Lung (tissue), 12 donors: Measurements from ENCODE around the gene PNMA8B. TPM values are rescaled to one million over a fixed set of nuclear protein-coding genes. Genes with fewer than 3 reads are reported as not detected.

Experiments
- ATAC-seq: fragments of 200-7000 bp; cut with Tn5 transposase; one replicate; pipeline ENCODE4 v1.9.1; 2020; ENCODE audit warnings: moderate number of reproducible peaks; ENCODE audit not compliant: insufficient read depth, low FRiP score
- DNase-seq, 3 donors: peaks; one replicate each; pipeline ENCODE4 v3.0.0-alpha.2; 2013 to 2017
- H3K27ac ChIP-seq, 2 donors: one replicate each; pipeline ENCODE4 v1.5.1; 2013; ENCODE audit warnings: mild to moderate bottlenecking in 2 of 2, moderate library complexity in 2 of 2, control low read depth in 1 of 2, inconsistent platforms in 1 of 2, low read depth in 1 of 2, low read length in 1 of 2
- H3K27me3 ChIP-seq, 3 donors: one replicate each; pipeline ENCODE4 v1.5.1; 2013; ENCODE audit warnings: low read length in 2 of 3; ENCODE audit not compliant: control insufficient read depth in 3 of 3, insufficient read depth in 3 of 3
- H3K36me3 ChIP-seq, 4 donors: one replicate each; pipeline ENCODE4 v1.5.1; 2013; ENCODE audit warnings: low read length in 4 of 4, mild to moderate bottlenecking in 1 of 4, moderate library complexity in 1 of 4; ENCODE audit not compliant: control insufficient read depth in 4 of 4, insufficient read depth in 4 of 4
- H3K4me1 ChIP-seq, 5 donors: one replicate each; pipeline ENCODE4 v1.5.1; 2013; ENCODE audit warnings: low read length in 5 of 5, mild to moderate bottlenecking in 2 of 5, moderate library complexity in 1 of 5; ENCODE audit not compliant: control insufficient read depth in 5 of 5, insufficient read depth in 5 of 5
- H3K4me3 ChIP-seq: one replicate; pipeline ENCODE4 v1.5.1; 2013; ENCODE audit warnings: mild to moderate bottlenecking, control low read depth, moderate library complexity
- H3K9ac ChIP-seq, 2 donors: one replicate each; pipeline ENCODE4 v1.5.1; 2013; ENCODE audit warnings: low read length in 2 of 2, control low read depth in 1 of 2; ENCODE audit not compliant: insufficient read depth in 1 of 2
- H3K9me3 ChIP-seq, 4 donors: one replicate each; pipeline ENCODE4 v1.5.1; 2013; ENCODE audit warnings: low read length in 3 of 4, mild to moderate bottlenecking in 1 of 4, moderate library complexity in 1 of 4; ENCODE audit not compliant: control insufficient read depth in 4 of 4, insufficient read depth in 3 of 4
- CTCF ChIP-seq: IDR thresholded peaks from 2 replicates; pipeline ENCODE4 v1.5.1; 2012; ENCODE audit warnings: mild to moderate bottlenecking; ENCODE audit errors: control extremely low read depth, extremely low read depth
- WGBS, 2 donors: extraction: QIAGEN DNeasy Blood & Tissue Kit; methylation state at CpG; one replicate each; pipeline ENCODE4 v1.1.7; 2013; 5-methylcytosine and 5-hydroxymethylcytosine counted together
- polyA plus RNA-seq, 2 donors: library from polyadenylated mRNA; stranded (reverse); fragments of 200-250 nt; gene quantifications; one replicate each; pipeline ENCODE4 v1.2.1, GENCODE V29; 2013
- total RNA-seq, 2 donors: library from RNA; depleted of rRNA in 1 of 2; stranded (reverse); fragments of >200 nt in 1 of 2; gene quantifications; one replicate each; pipeline ENCODE4 v1.2.1, GENCODE V29; 2014 to 2021
- donor health status: control.
- donor health status: control.
- donor health status: Bipolar disorder and iron deficiency.
- donor health status: healthy.
- donor health status: DM: yes; HTN: yes; CAD: no.

PNMA8B gene
- total and polyA plus RNA-seq, 4 donors, result 0.48 to 4.1 (median 1.2) TPM

GRCh38 chr19:46442808-46443450 lies 52.7 kb downstream of the PNMA8B start:
- Histone ChIP-seq H3K4me3 (no peak overlapping the region), H3K27ac (no peak overlapping the region), H3K9ac (no peak overlapping the region), H3K9me3 (no peaks in the 10 kb centered on the region), H3K36me3 (no peaks in the 10 kb centered on the region), H3K4me1 (peaks cover 3 to 20% (median 5%) of the 10 kb centered on the region in 5 donors), H3K27me3 (no peaks in the 10 kb centered on the region)
- ATAC-seq (no peak), DNase-seq (peak; percentile 42 to 56 (median 55))
- WGBS, 2 donors, result 53 to 63% methylated on average over 8 of the region's 8 CpGs
- TF ChIP-seq CTCF, result no peak

DNA sequence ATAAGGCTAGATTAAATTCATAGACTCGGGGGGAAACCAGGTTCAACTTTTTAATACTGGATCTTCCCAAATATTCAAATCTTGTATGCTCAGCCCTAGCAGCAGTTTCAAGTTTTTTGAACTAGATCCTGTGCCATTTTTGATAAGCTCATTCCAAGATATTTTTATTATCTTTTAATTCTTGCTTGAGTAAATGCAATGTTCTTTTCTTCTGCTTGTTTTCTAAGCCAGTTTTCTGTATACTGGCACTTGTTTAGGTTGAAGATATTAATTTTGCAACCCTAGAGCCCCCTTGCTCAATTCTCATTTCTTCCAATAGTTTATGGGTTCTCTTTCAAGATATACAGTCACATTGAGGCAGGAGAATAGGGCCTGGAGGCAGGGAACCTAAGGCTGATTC lies 53.8 kb downstream of the PNMA8B start:
- DNase-seq, result peak in 2 of 3 donors; percentile 93 to 95
- H3K4me3 ChIP-seq, result no peak overlapping the region
- H3K36me3 ChIP-seq, result no peaks in the 10 kb centered on the region
- no peak for TF ChIP-seq CTCF
- H3K4me1 ChIP-seq, result peaks cover 3 to 17% (median 5%) of the 10 kb centered on the region in 5 donors
- no peak for ATAC-seq
- WGBS, 2 donors, result 54 to 61% methylated on average over 1 of the region's 1 CpG
- no peak overlapping the region for H3K27ac ChIP-seq
- H3K9ac ChIP-seq, result no peak overlapping the region
- no peaks in the 10 kb centered on the region for H3K9me3 ChIP-seq
- no peaks in the 10 kb centered on the region for H3K27me3 ChIP-seq

Other genes starting within 250 kb of the PNMA8B start
- gene HIF3A, start 198.8 kb downstream of the PNMA8B start, total RNA-seq, result 100 to 1,000 TPM in 1 of 2 donors, 10 to 100 TPM in 1; 85.5 to 315 TPM
- 10 to 100 TPM; 24.1 to 41.3 TPM for gene HIF3A, start 198.8 kb downstream of the PNMA8B start, polyA plus RNA-seq
- 10 to 100 TPM; 52.9 to 69.8 TPM for gene PPP5C, start 148.8 kb downstream of the PNMA8B start, total RNA-seq
- 10 to 100 TPM; 48.5 to 56.4 TPM for gene PPP5C, start 148.8 kb downstream of the PNMA8B start, polyA plus RNA-seq
- gene CCDC8, start 82.3 kb downstream of the PNMA8B start, total RNA-seq, result 10 to 100 TPM; 19.7 to 45.7 TPM
- gene CCDC8, start 82.3 kb downstream of the PNMA8B start, polyA plus RNA-seq, result 1 to 10 TPM; 3.9 to 6.2 TPM
- gene PNMA8C, start 66.9 kb downstream of the PNMA8B start, total RNA-seq, result 1 to 10 TPM in 1 of 2 donors, under 1 TPM in 1; 0.77 to 1.2 TPM
- under 1 TPM; 0.04 to 0.17 TPM for gene PNMA8C, start 66.9 kb downstream of the PNMA8B start, polyA plus RNA-seq
- gene PNMA8A, start 24.3 kb downstream of the PNMA8B start, total RNA-seq, result 10 to 100 TPM in 1 of 2 donors, 1 to 10 TPM in 1; 8.4 to 13.1 TPM
- gene PNMA8A, start 24.3 kb downstream of the PNMA8B start, polyA plus RNA-seq, result 1 to 10 TPM in 1 of 2 donors, under 1 TPM in 1; 0.37 to 2.3 TPM
- 100 to 1,000 TPM; 126 to 180 TPM for gene CALM3, start 105.5 kb upstream of the PNMA8B start, total RNA-seq
- 100 to 1,000 TPM; 144 to 202 TPM for gene CALM3, start 105.5 kb upstream of the PNMA8B start, polyA plus RNA-seq
- 10 to 100 TPM in 1 of 2 donors, 1 to 10 TPM in 1; 7.8 to 13.2 TPM for gene PTGIR, start 129.2 kb upstream of the PNMA8B start, total RNA-seq
- 10 to 100 TPM in 1 of 2 donors, 1 to 10 TPM in 1; 9.6 to 37.0 TPM for gene PTGIR, start 129.2 kb upstream of the PNMA8B start, polyA plus RNA-seq
- not detected for gene GNG8, start 140.3 kb upstream of the PNMA8B start, total RNA-seq
- gene GNG8, start 140.3 kb upstream of the PNMA8B start, polyA plus RNA-seq, result not detected
- gene DACT3, start 165.3 kb upstream of the PNMA8B start, total RNA-seq, result 10 to 100 TPM in 1 of 2 donors, 1 to 10 TPM in 1; 7.8 to 14.0 TPM
- gene DACT3, start 165.3 kb upstream of the PNMA8B start, polyA plus RNA-seq, result 1 to 10 TPM; 2.8 to 3.9 TPM
- 10 to 100 TPM; 52.1 to 56.2 TPM for gene PRKD2, start 221.2 kb upstream of the PNMA8B start, total RNA-seq
- 10 to 100 TPM; 35.5 to 38.1 TPM for gene PRKD2, start 221.2 kb upstream of the PNMA8B start, polyA plus RNA-seq